Keratinocyte (primary cell): ENCODE measurements around the gene DNHD1. TPM values are rescaled to one million over a fixed set of nuclear protein-coding genes. Genes with fewer than 3 reads are reported as not detected.

Source experiments
- DNase-seq: peaks from one replicate; pipeline ENCODE4 v3.0.0-alpha.2; 2011; ENCODE audit warnings: low read depth, missing footprints, low spot score
- FAIRE-seq: peaks from 2 replicates; lab custom pipeline; 2011; peaks lifted over from hg19 to GRCh38; lab: Jason Lieb, UNC
- H2AFZ ChIP-seq: 2 replicates; pipeline ENCODE4 v1.6.0; 2012; ENCODE audit warnings: low read length, control low read depth, inconsistent platforms; ENCODE audit not compliant: control insufficient read depth
- H3K27ac ChIP-seq: 2 replicates; pipeline ENCODE4 v1.5.1; 2011; ENCODE audit warnings: low read length; ENCODE audit not compliant: control insufficient read depth, insufficient read depth
- H3K27me3 ChIP-seq: 3 replicates; pipeline ENCODE4 v1.6.0; 2011; ENCODE audit warnings: low read length; ENCODE audit not compliant: control insufficient read depth, insufficient read depth; ENCODE audit errors: extremely low read depth
- H3K36me3 ChIP-seq, 2 experiments: 2 replicates in 1 of 2; 3 replicates in 1 of 2; pipeline ENCODE4 v1.5.1; 2011; ENCODE audit warnings: low read length in 2 of 2, mild to moderate bottlenecking in 1 of 2; ENCODE audit not compliant: control insufficient read depth in 2 of 2, insufficient read depth in 2 of 2; ENCODE audit errors: extremely low read depth in 1 of 2
- H3K4me1 ChIP-seq: 3 replicates; pipeline ENCODE4 v1.5.1; 2011; ENCODE audit warnings: low read length; ENCODE audit not compliant: control insufficient read depth, insufficient read depth; ENCODE audit errors: extremely low read depth
- H3K4me2 ChIP-seq: 3 replicates; pipeline ENCODE4 v1.6.0; 2011; ENCODE audit warnings: low read depth, low read length; ENCODE audit not compliant: control insufficient read depth, insufficient read depth; ENCODE audit errors: extremely low read depth
- H3K4me3 ChIP-seq, 3 experiments: fragments of 200-600 bp in 1 of 3; sonication (generic) in 1 of 3; 2 replicates in 2 of 3; 3 replicates in 1 of 3; pipeline ENCODE4 v1.5.1; 2011 to 2016; ENCODE audit warnings: low read length in 3 of 3, mild to moderate bottlenecking in 3 of 3, control low read depth in 2 of 3, inconsistent platforms in 1 of 3, low read depth in 1 of 3, mixed read lengths in 1 of 3, mixed run types in 1 of 3, moderate library complexity in 1 of 3; ENCODE audit not compliant: control insufficient read depth in 2 of 3, insufficient read depth in 2 of 3; ENCODE audit errors: extremely low read depth in 1 of 3
- H3K79me2 ChIP-seq: 2 replicates; pipeline ENCODE4 v1.6.0; 2012; ENCODE audit warnings: low read length; ENCODE audit not compliant: control insufficient read depth, insufficient read depth
- H3K9ac ChIP-seq: 3 replicates; pipeline ENCODE4 v1.6.0; 2011; ENCODE audit warnings: low read length; ENCODE audit not compliant: control insufficient read depth, insufficient read depth; ENCODE audit errors: extremely low read depth
- H3K9me1 ChIP-seq: 3 replicates; pipeline ENCODE4 v1.6.0; 2011; ENCODE audit warnings: low read length; ENCODE audit not compliant: control insufficient read depth, insufficient read depth; ENCODE audit errors: extremely low read depth
- H3K9me3 ChIP-seq: 2 replicates; pipeline ENCODE4 v1.5.1; 2012; ENCODE audit warnings: low read depth, low read length; ENCODE audit not compliant: control insufficient read depth
- H4K20me1 ChIP-seq: 3 replicates; pipeline ENCODE4 v1.6.0; 2011; ENCODE audit warnings: low read length; ENCODE audit not compliant: control insufficient read depth, insufficient read depth; ENCODE audit errors: extremely low read depth
- CTCF ChIP-seq, 3 experiments: IDR thresholded peaks in 1 of 3; conservative IDR thresholded peaks in 1 of 3; optimal IDR thresholded peaks in 1 of 3; 2 replicates in 2 of 3; 3 replicates in 1 of 3; pipeline versions ENCODE3 to v1.5.1; 2011; ENCODE audit warnings: low read length in 3 of 3, mild to moderate bottlenecking in 3 of 3, moderate library complexity in 2 of 3, control low read depth in 1 of 3, inconsistent platforms in 1 of 3; ENCODE audit not compliant: insufficient read depth in 2 of 3; ENCODE audit errors: extremely low read depth in 1 of 3
- EZH2 ChIP-seq: IDR thresholded peaks from one replicate; pipeline ENCODE4 v1.6.1; 2012; ENCODE audit warnings: inconsistent platforms, mild to moderate bottlenecking, low read length, moderate library complexity
- dilution Hi-C: fragments of 300-500 bp; cut with MboI; formaldehyde crosslinking; loops from one replicate; pipeline ENCODE4 v1.7.0; 2020; ENCODE audit warnings: low sequenced_read_pairs; ENCODE audit not compliant: extremely low pct_ligation_motif_present
- polyA plus RNA-seq, 5 experiments: library from polyadenylated mRNA; depleted of rRNA in 3 of 5; stranded (reverse) in 3 of 5; stranded (forward) in 1 of 5; unstranded in 1 of 5; fragments of >200 nt; gene quantifications; 1 replicate in 1 of 5; 2 replicates in 3 of 5; 3 replicates in 1 of 5; pipeline versions ENCODE4 v1.2.1 to v1.2.3, GENCODE V29; 2011 to 2012; ENCODE audit warnings: missing spikeins in 2 of 5, low read depth in 1 of 5, low replicate concordance in 1 of 5

DNHD1 gene
- polyA plus RNA-seq, 1 donor (not counting 4 experiments of a cell fraction or from before 2014, with no cell fraction given): 2.9 TPM

GRCh38 chr11:6486938-6487337 lies 10.1 kb upstream of the DNHD1 start:
- FAIRE-seq (no peak), DNase-seq (no peak)
- Histone ChIP-seq H3K36me3 (peaks cover 26 to 35% of the 10 kb centered on the region in 2 experiments), H3K27me3 (no peaks in the 10 kb centered on the region), H3K9me1 (no peaks in the 10 kb centered on the region), H3K4me1 (peaks cover 8% of the 10 kb centered on the region), H3K4me2 (no peak overlapping the region), H3K9me3 (no peaks in the 10 kb centered on the region), H3K27ac (no peak overlapping the region), H2AFZ (no peak overlapping the region), H3K79me2 (peaks cover 23% of the 10 kb centered on the region), H3K4me3 (no peak overlapping the region), H4K20me1 (peaks cover 2% of the 10 kb centered on the region), H3K9ac (no peak overlapping the region)
- TF ChIP-seq CTCF (optimal IDR thresholded peaks at IDR 0.05 in 1 of 3, IDR thresholded peaks at IDR 0.05 in 1 of 3, conservative IDR thresholded peaks at IDR 0.05 in 1 of 3; ENCODE audit: extremely low read depth in 1 of 3, insufficient read depth in 2 of 3, low read length in 3 of 3) (no peak), EZH2 (no peak)
- dilution Hi-C loops: no loop called here

GRCh38 chr11:6488342-6488741 lies 8.7 kb upstream of the DNHD1 start:
- H3K36me3 ChIP-seq: peaks cover 22 to 24% of the 10 kb centered on the region in 2 experiments
- FAIRE-seq (no peak), DNase-seq (no peak)
- H3K4me2 ChIP-seq: no peak overlapping the region
- no peaks in the 10 kb centered on the region for H3K9me3 ChIP-seq
- no peak overlapping the region for H3K4me3 ChIP-seq
- no peaks in the 10 kb centered on the region for H3K9me1 ChIP-seq
- peaks cover 9% of the 10 kb centered on the region for H3K79me2 ChIP-seq
- dilution Hi-C loops: no loop called here
- no peaks in the 10 kb centered on the region for H3K4me1 ChIP-seq
- H2AFZ ChIP-seq: no peak overlapping the region
- no peaks in the 10 kb centered on the region for H3K27me3 ChIP-seq
- no peak for TF ChIP-seq EZH2
- TF ChIP-seq CTCF (optimal IDR thresholded peaks at IDR 0.05 in 1 of 3, IDR thresholded peaks at IDR 0.05 in 1 of 3, conservative IDR thresholded peaks at IDR 0.05 in 1 of 3; ENCODE audit: extremely low read depth in 1 of 3, insufficient read depth in 2 of 3, low read length in 3 of 3): no peak
- no peak overlapping the region for H3K9ac ChIP-seq
- peaks cover 2% of the 10 kb centered on the region for H4K20me1 ChIP-seq
- H3K27ac ChIP-seq: no peak overlapping the region
